ENCODE data around the gene ADCY2. TPM values are rescaled to one million over a fixed set of nuclear protein-coding genes. Genes with fewer than 3 reads are reported as not detected.

Gene ADCY2
- total RNA-seq, 1 experiment from 2014 or later: 31.3 TPM

GRCh38 chr5:7609726-7610125, 213.8 kb downstream of the ADCY2 start:
- Histone ChIP-seq H2BK5ac (ENCODE audit: insufficient read length, low read length) (no peak overlapping the region), H3K4ac (ENCODE audit: low read depth, low read length) (no peak overlapping the region), H3T11ph (ENCODE audit: low read length) (no peak overlapping the region), H2BK20ac (ENCODE audit: low read depth, low read length, poor library complexity, severe bottlenecking) (no peak overlapping the region), H3K79me1 (ENCODE audit: insufficient read depth, low read depth, low read length, poor library complexity, severe bottlenecking) (no peaks in the 10 kb centered on the region), H2BK12ac (ENCODE audit: insufficient read length, low read depth, low read length) (peak overlapping the region; percentile 22), H3K23me2 (ENCODE audit: insufficient read length, low read depth, low read length, poor library complexity, severe bottlenecking) (no peaks in the 10 kb centered on the region), H4K20me1 (ENCODE audit: control insufficient read depth, insufficient read depth, insufficient read length) (no peaks in the 10 kb centered on the region), H3K27ac (ENCODE audit: insufficient read length, low read depth, low read length) (no peak overlapping the region), H3K56ac (ENCODE audit: insufficient read length, low read depth, low read length) (no peak overlapping the region), H3K4me1 (ENCODE audit: insufficient read depth, low read length) (peaks cover 5% of the 10 kb centered on the region; the same call in 1 of the 2 replicates), H3K9ac (ENCODE audit: extremely low read depth, insufficient read length, low read length) (no peak overlapping the region), H2BK15ac (ENCODE audit: low read depth, low read length) (no peak overlapping the region), H3K23ac (ENCODE audit: insufficient read length, low read depth, low read length) (no peak overlapping the region), H4K91ac (ENCODE audit: insufficient read length, low read depth, low read length) (no peak overlapping the region), H3K79me2 (ENCODE audit: insufficient read depth, low read length) (no peaks in the 10 kb centered on the region), H2BK120ac (ENCODE audit: low read depth, low read length, poor library complexity, severe bottlenecking) (no peak overlapping the region), H2AFZ (ENCODE audit: low read length) (no peak overlapping the region), H3K9me3 (ENCODE audit: control insufficient read depth, low read depth, low read length) (no peaks in the 10 kb centered on the region), H3K4me2 (ENCODE audit: insufficient read depth, insufficient read length, low read length) (no peak overlapping the region), H4K8ac (replicated peaks; ENCODE audit: insufficient read length, low read depth, low read length) (no peak overlapping the region), H3K14ac (ENCODE audit: insufficient read depth, low read length) (no peak overlapping the region), H2AK5ac (ENCODE audit: insufficient read length, low read length) (no peak overlapping the region), H3K27me3 (ENCODE audit: insufficient read depth, low read length) (no peaks in the 10 kb centered on the region), H3K18ac (ENCODE audit: insufficient read length, low read depth, low read length) (no peak overlapping the region), H4K5ac (ENCODE audit: insufficient read length, low read depth, low read length) (no peak overlapping the region)
- no CpG with 5 or more reads among the region's 1 CpG for WGBS (ENCODE audit: extremely low coverage, insufficient read length, low lambda C conversion rate)
- peaks cover 42 to 43% of the 10 kb centered on the region in 2 experiments for H3K4me1 Mint-ChIP-seq
- DNase-seq: no peak
- H3K9me3 Mint-ChIP-seq: peaks cover 0 to 3% of the 10 kb centered on the region in 2 experiments; a peak in 2 of 5 replicates
- TF ChIP-seq, protein P1, sequence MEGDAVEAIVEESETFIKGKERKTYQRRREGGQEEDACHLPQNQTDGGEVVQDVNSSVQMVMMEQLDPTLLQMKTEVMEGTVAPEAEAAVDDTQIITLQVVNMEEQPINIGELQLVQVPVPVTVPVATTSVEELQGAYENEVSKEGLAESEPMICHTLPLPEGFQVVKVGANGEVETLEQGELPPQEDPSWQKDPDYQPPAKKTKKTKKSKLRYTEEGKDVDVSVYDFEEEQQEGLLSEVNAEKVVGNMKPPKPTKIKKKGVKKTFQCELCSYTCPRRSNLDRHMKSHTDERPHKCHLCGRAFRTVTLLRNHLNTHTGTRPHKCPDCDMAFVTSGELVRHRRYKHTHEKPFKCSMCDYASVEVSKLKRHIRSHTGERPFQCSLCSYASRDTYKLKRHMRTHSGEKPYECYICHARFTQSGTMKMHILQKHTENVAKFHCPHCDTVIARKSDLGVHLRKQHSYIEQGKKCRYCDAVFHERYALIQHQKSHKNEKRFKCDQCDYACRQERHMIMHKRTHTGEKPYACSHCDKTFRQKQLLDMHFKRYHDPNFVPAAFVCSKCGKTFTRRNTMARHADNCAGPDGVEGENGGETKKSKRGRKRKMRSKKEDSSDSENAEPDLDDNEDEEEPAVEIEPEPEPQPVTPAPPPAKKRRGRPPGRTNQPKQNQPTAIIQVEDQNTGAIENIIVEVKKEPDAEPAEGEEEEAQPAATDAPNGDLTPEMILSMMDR (conservative IDR thresholded peaks at IDR 0.05): no peak
- H3K27ac Mint-ChIP-seq: peak overlapping the region in 1 of 3 experiments; percentile 29; a peak in 1 of 7 replicates
- no peak overlapping the region for H3K4me3 Mint-ChIP-seq
- no peaks in the 10 kb centered on the region for H3K27me3 Mint-ChIP-seq (ENCODE audit: low read depth)
- peaks cover 8 to 12% (median 8%) of the 10 kb centered on the region in 3 experiments for H3K36me3 Mint-ChIP-seq (ENCODE audit: insufficient read depth in 1 of 3, low read depth in 3 of 3)

All from H9 (cell line).